ENCODE measurements around the gene SIT1. TPM values are rescaled to one million over a fixed set of nuclear protein-coding genes. Genes with fewer than 3 reads are reported as not detected.

The SIT1 gene
- total RNA-seq, 1 experiment from 2014 or later = not detected

- Histone ChIP-seq H3K4me1 (ENCODE audit: control insufficient read depth, insufficient read depth, low read length) (peaks cover 31% of the 10 kb centered on the region), H3K36me3 (ENCODE audit: control insufficient read depth, insufficient read depth, low read length) (peaks cover 10% of the 10 kb centered on the region; the same call in 1 of the 2 replicates), H3K27me3 (ENCODE audit: control insufficient read depth, insufficient read depth, low read length) (no peaks in the 10 kb centered on the region), H3K9me3 (ENCODE audit: control insufficient read depth, insufficient read depth, low read depth, low read length) (no peaks in the 10 kb centered on the region), H3K27ac (ENCODE audit: low read length) (peak overlapping the region; percentile 93), H3K4me3 (ENCODE audit: low read depth in 2 of 2, low read length in 2 of 2) (peak overlapping the region; percentile 71 to 89)
- POLR2A ChIA-PET = interaction anchor here (0.6 to 0.7 kb wide), 5 partner anchors 23 to 480 kb away, joined by 3 to 11 read pairs (median 7); partner anchors contain the start of genes CCDC107 and TLN1
- CTCF ChIA-PET = interaction anchor here (0.6 to 1.0 kb wide), 3 partner anchors 23 to 42 kb away, joined by 3 to 6 read pairs (median 4); no protein-coding TSS in a partner anchor
- TSS peak; percentile 75 for BruUV-seq (replicated peaks)
- no peak for DNase-seq (ENCODE audit: low read depth, low spot score)
- in situ Hi-C loops (cut with HindIII; ENCODE audit: low pct_unique_long_range_greater_than_20kb, low sequenced_read_pairs) (no loop called here), intact Hi-C loops (cut with micrococcal nuclease; ENCODE audit: unreplicated experiment) (no loop called here)
- no peak for TF ChIP-seq CTCF (IDR thresholded peaks at IDR 0.05)
- no peak for TF ChIP-seq TCF7L2 (IDR thresholded peaks at IDR 0.05; ENCODE audit: low read depth, low read length)
- no peak for TF ChIP-seq SIN3A (IDR thresholded peaks at IDR 0.05; ENCODE audit: borderline replicate concordance, insufficient read depth, low read depth, low read length)
- no peak for TF ChIP-seq POLR2AphosphoS5 (IDR thresholded peaks at IDR 0.05; ENCODE audit: low read depth, low read length)
- TF ChIP-seq, protein P1, sequence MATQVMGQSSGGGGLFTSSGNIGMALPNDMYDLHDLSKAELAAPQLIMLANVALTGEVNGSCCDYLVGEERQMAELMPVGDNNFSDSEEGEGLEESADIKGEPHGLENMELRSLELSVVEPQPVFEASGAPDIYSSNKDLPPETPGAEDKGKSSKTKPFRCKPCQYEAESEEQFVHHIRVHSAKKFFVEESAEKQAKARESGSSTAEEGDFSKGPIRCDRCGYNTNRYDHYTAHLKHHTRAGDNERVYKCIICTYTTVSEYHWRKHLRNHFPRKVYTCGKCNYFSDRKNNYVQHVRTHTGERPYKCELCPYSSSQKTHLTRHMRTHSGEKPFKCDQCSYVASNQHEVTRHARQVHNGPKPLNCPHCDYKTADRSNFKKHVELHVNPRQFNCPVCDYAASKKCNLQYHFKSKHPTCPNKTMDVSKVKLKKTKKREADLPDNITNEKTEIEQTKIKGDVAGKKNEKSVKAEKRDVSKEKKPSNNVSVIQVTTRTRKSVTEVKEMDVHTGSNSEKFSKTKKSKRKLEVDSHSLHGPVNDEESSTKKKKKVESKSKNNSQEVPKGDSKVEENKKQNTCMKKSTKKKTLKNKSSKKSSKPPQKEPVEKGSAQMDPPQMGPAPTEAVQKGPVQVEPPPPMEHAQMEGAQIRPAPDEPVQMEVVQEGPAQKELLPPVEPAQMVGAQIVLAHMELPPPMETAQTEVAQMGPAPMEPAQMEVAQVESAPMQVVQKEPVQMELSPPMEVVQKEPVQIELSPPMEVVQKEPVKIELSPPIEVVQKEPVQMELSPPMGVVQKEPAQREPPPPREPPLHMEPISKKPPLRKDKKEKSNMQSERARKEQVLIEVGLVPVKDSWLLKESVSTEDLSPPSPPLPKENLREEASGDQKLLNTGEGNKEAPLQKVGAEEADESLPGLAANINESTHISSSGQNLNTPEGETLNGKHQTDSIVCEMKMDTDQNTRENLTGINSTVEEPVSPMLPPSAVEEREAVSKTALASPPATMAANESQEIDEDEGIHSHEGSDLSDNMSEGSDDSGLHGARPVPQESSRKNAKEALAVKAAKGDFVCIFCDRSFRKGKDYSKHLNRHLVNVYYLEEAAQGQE (IDR thresholded peaks at IDR 0.05; ENCODE audit: insufficient read depth in 1 of 2, low read depth in 2 of 2, low read length in 1 of 2) = no peak
- no peak; the same call in 1 of the 2 replicates for ATAC-seq
These were observed 38.1 kb upstream of the SIT1 start for GRCh38 chr9:35688558-35689541.

- H3K36me3 ChIP-seq (ENCODE audit: control insufficient read depth, insufficient read depth, low read length) = peaks cover 10% of the 10 kb centered on the region; the same call in 1 of the 2 replicates
- ChIA-PET CTCF (interaction anchor here (0.6 to 1.0 kb wide), 3 partner anchors 27 to 69 kb away, joined by 3 to 10 read pairs (median 6); no protein-coding TSS in a partner anchor), POLR2A (interaction anchor here (0.7 kb wide), 1 partner anchor 44 kb away, joined by 11 read pairs; the partner anchor contains the start of gene TLN1)
- no TSS peak for BruUV-seq (replicated peaks)
- DNase-seq (ENCODE audit: low read depth, low spot score) (no peak), ATAC-seq (no peak)
- TF ChIP-seq POLR2AphosphoS5 (IDR thresholded peaks at IDR 0.05; ENCODE audit: low read depth, low read length) (no peak), SIN3A (IDR thresholded peaks at IDR 0.05; ENCODE audit: borderline replicate concordance, insufficient read depth, low read depth, low read length) (no peak), TCF7L2 (IDR thresholded peaks at IDR 0.05; ENCODE audit: low read depth, low read length) (no peak), CTCF (IDR thresholded peaks at IDR 0.05) (no peak)
- TF ChIP-seq, protein P1 (IDR thresholded peaks at IDR 0.05; ENCODE audit: insufficient read depth in 1 of 2, low read depth in 2 of 2, low read length in 1 of 2) = no peak
- intact Hi-C loops (cut with micrococcal nuclease; ENCODE audit: unreplicated experiment) (no loop called here), in situ Hi-C loops (cut with HindIII; ENCODE audit: low pct_unique_long_range_greater_than_20kb, low sequenced_read_pairs) (no loop called here)
- H3K27me3 ChIP-seq (ENCODE audit: control insufficient read depth, insufficient read depth, low read length) = no peaks in the 10 kb centered on the region
- peak overlapping the region; percentile 71 to 89 for H3K4me3 ChIP-seq (ENCODE audit: low read depth in 2 of 2, low read length in 2 of 2)
- peaks cover 31% of the 10 kb centered on the region for H3K4me1 ChIP-seq (ENCODE audit: control insufficient read depth, insufficient read depth, low read length)
- no peaks in the 10 kb centered on the region for H3K9me3 ChIP-seq (ENCODE audit: control insufficient read depth, insufficient read depth, low read depth, low read length)
- peak overlapping the region; percentile 93 for H3K27ac ChIP-seq (ENCODE audit: low read length)
These were observed 37.3 kb upstream of the SIT1 start for GRCh38 chr9:35687972-35688557.

All from Panc1 (cell line).